ENCODE data around the gene RNU5D-1. TPM values are rescaled to one million over a fixed set of nuclear protein-coding genes. Genes with fewer than 3 reads are reported as not detected.

The RNU5D-1 gene
- total and polyA plus RNA-seq, 2 of the 13 experiments (the other 11 are each of a cell fraction or from before 2014, with no cell fraction given) = 165 TPM; not detected in 1

DNA sequence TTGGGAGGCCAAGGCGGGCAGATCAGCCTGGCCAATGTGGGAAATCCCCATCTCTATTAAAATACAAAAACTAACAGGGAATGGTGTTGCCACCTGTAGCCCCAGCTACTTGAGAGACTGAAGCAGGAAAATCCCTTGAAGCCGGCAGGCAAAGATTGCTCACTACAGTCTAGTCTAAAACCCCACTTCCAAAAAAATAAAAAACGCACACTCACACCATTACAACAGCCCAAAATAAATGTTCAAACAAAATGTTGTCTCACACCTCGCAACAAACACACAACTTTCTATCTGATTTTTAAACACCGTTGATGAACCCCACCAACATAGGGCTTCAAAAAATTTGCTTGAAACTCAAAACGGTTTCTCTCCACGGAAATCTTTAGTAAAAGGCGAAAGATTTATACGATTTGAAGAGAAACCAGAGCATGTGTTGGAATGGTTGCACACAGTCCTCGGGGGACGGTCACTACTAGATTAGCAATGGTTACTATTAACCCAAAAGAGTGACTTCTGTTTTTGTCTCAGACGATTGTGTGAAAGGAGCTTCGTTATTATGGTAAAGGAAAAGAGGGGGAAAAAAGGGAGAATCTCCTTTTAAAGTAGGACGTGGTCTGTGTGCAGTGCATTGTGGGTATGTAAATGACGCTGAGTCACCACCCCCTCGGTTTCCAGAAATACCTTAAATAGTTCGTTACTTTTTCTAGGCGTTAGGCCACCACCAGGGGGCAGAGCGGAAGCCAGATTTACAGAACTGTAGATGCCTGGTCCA lies at the start of gene RNU5D-1 (continued):
- peak; percentile 56; the same call in 1 of the 2 replicates for TF ChIP-seq ZNF546 (CRISPR knock-in tag; conservative IDR thresholded peaks at IDR 0.05)
- no peak for TF ChIP-seq SYNCRIP (IDR thresholded peaks at IDR 0.05; ENCODE audit: insufficient read depth, low read depth, low read length)
- TF ChIP-seq HOXA7 (CRISPR knock-in tag; IDR thresholded peaks at IDR 0.05) = no peak
- TF ChIP-seq ZNF550 (CRISPR knock-in tag; IDR thresholded peaks at IDR 0.05; ENCODE audit: borderline replicate concordance) = no peak
- no peak for TF ChIP-seq MLLT10 (CRISPR knock-in tag; IDR thresholded peaks at IDR 0.05)
- TF ChIP-seq TBL1XR1 (IDR thresholded peaks at IDR 0.05; ENCODE audit: borderline replicate concordance, low read length, partially characterized antibody) = no peak
- TF ChIP-seq, protein P1, sequence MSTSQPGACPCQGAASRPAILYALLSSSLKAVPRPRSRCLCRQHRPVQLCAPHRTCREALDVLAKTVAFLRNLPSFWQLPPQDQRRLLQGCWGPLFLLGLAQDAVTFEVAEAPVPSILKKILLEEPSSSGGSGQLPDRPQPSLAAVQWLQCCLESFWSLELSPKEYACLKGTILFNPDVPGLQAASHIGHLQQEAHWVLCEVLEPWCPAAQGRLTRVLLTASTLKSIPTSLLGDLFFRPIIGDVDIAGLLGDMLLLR (CRISPR knock-in tag; IDR thresholded peaks at IDR 0.05) = no peak
- TF ChIP-seq MED8 (CRISPR knock-in tag; IDR thresholded peaks at IDR 0.05; ENCODE audit: insufficient replicate concordance) = peak; percentile 100
- TF ChIP-seq ADNP (CRISPR knock-in tag; IDR thresholded peaks at IDR 0.05) = no peak
- TF ChIP-seq GABPA (IDR thresholded peaks at IDR 0.05; ENCODE audit: low read depth, low read length) = no peak
- peak; percentile 42 for TF ChIP-seq GABPA (CRISPR knock-in tag; IDR thresholded peaks at IDR 0.05; ENCODE audit: low read depth)
- TF ChIP-seq YEATS2 (CRISPR knock-in tag; IDR thresholded peaks at IDR 0.05; ENCODE audit: borderline replicate concordance) = peak; percentile 70; the same call in 1 of the 2 replicates
- no peak for TF ChIP-seq ATM (IDR thresholded peaks at IDR 0.05; ENCODE audit: borderline replicate concordance)
- TF ChIP-seq ZFAT (CRISPR knock-in tag; conservative IDR thresholded peaks at IDR 0.05) = no peak
- no peak; the same call in 1 of the 2 replicates for TF ChIP-seq REPIN1 (CRISPR knock-in tag; IDR thresholded peaks at IDR 0.05; ENCODE audit: borderline replicate concordance, low read depth)
- no peak for TF ChIP-seq ZNF138 (CRISPR knock-in tag; IDR thresholded peaks at IDR 0.05; ENCODE audit: low read depth)
- no peak for TF ChIP-seq TBP (CRISPR knock-in tag; IDR thresholded peaks at IDR 0.05)
- TF ChIP-seq JUN (CRISPR knock-in tag; IDR thresholded peaks at IDR 0.05) = no peak; the same call in 1 of the 2 replicates
- TF ChIP-seq, protein P2, sequence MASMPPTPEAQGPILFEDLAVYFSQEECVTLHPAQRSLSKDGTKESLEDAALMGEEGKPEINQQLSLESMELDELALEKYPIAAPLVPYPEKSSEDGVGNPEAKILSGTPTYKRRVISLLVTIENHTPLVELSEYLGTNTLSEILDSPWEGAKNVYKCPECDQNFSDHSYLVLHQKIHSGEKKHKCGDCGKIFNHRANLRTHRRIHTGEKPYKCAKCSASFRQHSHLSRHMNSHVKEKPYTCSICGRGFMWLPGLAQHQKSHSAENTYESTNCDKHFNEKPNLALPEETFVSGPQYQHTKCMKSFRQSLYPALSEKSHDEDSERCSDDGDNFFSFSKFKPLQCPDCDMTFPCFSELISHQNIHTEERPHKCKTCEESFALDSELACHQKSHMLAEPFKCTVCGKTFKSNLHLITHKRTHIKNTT (CRISPR knock-in tag; IDR thresholded peaks at IDR 0.05) = no peak
- no peak for TF ChIP-seq HOXA9 (CRISPR knock-in tag; IDR thresholded peaks at IDR 0.05; ENCODE audit: borderline replicate concordance)
- TF ChIP-seq, protein P3, sequence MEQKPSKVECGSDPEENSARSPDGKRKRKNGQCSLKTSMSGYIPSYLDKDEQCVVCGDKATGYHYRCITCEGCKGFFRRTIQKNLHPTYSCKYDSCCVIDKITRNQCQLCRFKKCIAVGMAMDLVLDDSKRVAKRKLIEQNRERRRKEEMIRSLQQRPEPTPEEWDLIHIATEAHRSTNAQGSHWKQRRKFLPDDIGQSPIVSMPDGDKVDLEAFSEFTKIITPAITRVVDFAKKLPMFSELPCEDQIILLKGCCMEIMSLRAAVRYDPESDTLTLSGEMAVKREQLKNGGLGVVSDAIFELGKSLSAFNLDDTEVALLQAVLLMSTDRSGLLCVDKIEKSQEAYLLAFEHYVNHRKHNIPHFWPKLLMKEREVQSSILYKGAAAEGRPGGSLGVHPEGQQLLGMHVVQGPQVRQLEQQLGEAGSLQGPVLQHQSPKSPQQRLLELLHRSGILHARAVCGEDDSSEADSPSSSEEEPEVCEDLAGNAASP (CRISPR knock-in tag; IDR thresholded peaks at IDR 0.05; ENCODE audit: borderline replicate concordance) = peak; percentile 16; the same call in 1 of the 2 replicates
- TF ChIP-seq KLF9 (CRISPR knock-in tag; IDR thresholded peaks at IDR 0.05; ENCODE audit: low read depth) = 0 out of 2 replicates have a peak, but pooled peaks have one; percentile 27
- peak; percentile 100 for TF ChIP-seq POLR2G (IDR thresholded peaks at IDR 0.05; ENCODE audit: low read depth, low read length)
- no peak for TF ChIP-seq DNMT3B (CRISPR knock-in tag; conservative IDR thresholded peaks at IDR 0.05)
- peak; percentile 85 for TF ChIP-seq ZFP1 (CRISPR knock-in tag; IDR thresholded peaks at IDR 0.05)
- TF ChIP-seq ZNF431 (CRISPR knock-in tag; IDR thresholded peaks at IDR 0.05; ENCODE audit: borderline replicate concordance, low read depth) = peak; percentile 49; the same call in 1 of the 2 replicates
- TF ChIP-seq MTA1 (CRISPR knock-in tag; IDR thresholded peaks at IDR 0.05; ENCODE audit: borderline replicate concordance) = no peak
- TF ChIP-seq ZFP36L1 (CRISPR knock-in tag; IDR thresholded peaks at IDR 0.05) = peak; percentile 88; the same call in 1 of the 2 replicates
- no peak for TF ChIP-seq ZZZ3 (CRISPR knock-in tag; IDR thresholded peaks at IDR 0.05; ENCODE audit: borderline replicate concordance)
- TF ChIP-seq SMAD9 (CRISPR knock-in tag; IDR thresholded peaks at IDR 0.05) = 0 out of 2 replicates have a peak, but pooled peaks have one; percentile 31

All from HepG2 (cell line).